Erythroblast (primary cell): ENCODE measurements around the gene CSNK1D.

ENCODE experiments used
- GATA1 ChIP-seq: IDR thresholded peaks from 2 replicates; pipeline ENCODE4 v1.6.1; 2011; ENCODE audit warnings: low read depth, mild to moderate bottlenecking, control low read depth, low read length, moderate library complexity
- POLR2A ChIP-seq: IDR thresholded peaks from 2 replicates; pipeline ENCODE4 v1.6.1; 2011; ENCODE audit warnings: mild to moderate bottlenecking, low read length

DNA sequence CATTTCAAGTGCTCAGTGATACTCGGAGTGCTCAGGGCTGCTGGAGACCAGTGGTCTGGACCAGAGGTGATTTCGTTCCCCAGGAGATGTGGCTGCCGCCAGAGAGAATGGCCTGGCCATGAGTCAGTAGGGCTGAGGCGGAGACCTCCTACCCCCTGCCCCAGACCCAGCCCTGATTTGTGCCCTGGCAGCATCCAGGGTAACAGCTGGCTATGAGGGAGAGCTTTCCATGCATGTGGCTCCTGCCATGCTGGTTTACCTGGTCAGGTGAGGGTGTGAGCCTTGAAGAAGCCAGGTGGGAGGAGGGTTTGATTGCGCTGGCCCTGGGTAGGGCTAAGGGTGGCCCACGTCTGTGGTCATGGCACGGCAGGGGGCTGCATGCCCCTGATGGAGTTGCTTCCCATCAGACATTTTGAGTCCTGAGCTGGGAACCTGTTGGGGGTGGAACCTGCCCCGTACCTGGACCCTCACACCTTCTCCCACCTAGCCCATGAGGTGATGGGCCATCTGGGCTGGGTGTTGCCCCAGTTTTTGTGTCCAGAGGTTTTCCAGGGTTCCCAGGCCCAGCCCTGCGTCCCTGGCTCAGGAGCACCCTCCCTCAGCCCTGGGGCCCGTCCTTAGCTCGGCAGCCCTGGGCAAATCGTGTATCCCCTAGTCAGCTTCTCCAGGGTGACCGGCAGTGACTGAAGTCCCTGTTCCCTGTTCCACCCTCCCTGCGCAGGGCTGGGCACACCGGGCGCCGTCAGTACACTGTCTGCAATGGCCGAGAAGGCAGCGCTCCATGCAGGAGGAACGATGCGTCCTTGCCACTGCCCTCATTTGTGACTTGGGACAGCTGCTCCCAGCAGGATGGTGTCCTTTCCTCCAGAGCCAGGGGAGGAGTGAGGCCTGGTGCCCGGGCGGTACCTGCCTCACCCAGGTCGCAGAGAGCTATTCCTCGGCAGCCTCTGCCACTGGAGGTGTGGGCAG is 9.0 kb upstream of the CSNK1D start:
- TF ChIP-seq POLR2A (no peak), GATA1 (no peak)
